ENCODE results near the gene IQCH.

- TF ChIP-seq, protein P1, sequence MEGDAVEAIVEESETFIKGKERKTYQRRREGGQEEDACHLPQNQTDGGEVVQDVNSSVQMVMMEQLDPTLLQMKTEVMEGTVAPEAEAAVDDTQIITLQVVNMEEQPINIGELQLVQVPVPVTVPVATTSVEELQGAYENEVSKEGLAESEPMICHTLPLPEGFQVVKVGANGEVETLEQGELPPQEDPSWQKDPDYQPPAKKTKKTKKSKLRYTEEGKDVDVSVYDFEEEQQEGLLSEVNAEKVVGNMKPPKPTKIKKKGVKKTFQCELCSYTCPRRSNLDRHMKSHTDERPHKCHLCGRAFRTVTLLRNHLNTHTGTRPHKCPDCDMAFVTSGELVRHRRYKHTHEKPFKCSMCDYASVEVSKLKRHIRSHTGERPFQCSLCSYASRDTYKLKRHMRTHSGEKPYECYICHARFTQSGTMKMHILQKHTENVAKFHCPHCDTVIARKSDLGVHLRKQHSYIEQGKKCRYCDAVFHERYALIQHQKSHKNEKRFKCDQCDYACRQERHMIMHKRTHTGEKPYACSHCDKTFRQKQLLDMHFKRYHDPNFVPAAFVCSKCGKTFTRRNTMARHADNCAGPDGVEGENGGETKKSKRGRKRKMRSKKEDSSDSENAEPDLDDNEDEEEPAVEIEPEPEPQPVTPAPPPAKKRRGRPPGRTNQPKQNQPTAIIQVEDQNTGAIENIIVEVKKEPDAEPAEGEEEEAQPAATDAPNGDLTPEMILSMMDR (IDR thresholded peaks at IDR 0.05), result no peak
- no peak for TF ChIP-seq POLR2A (IDR thresholded peaks at IDR 0.05)
- TF ChIP-seq EP300 (IDR thresholded peaks at IDR 0.05; ENCODE audit: low read depth), result no peak
- no peak for TF ChIP-seq POLR2AphosphoS5 (IDR thresholded peaks at IDR 0.05)
These were observed 11.9 kb upstream of the IQCH start for GRCh38 chr15:67242708-67243111.

Measured in transverse colon (tissue), 4 donors.